ENCODE data around the gene PLPPR5. TPM values are rescaled to one million over a fixed set of nuclear protein-coding genes. Genes with fewer than 3 reads are reported as not detected.

PLPPR5 gene
- total and polyA plus RNA-seq, 2 of the 8 experiments (the other 6 are each of a cell fraction or from before 2014, with no cell fraction given): 1.9 to 5.6 TPM

DNA sequence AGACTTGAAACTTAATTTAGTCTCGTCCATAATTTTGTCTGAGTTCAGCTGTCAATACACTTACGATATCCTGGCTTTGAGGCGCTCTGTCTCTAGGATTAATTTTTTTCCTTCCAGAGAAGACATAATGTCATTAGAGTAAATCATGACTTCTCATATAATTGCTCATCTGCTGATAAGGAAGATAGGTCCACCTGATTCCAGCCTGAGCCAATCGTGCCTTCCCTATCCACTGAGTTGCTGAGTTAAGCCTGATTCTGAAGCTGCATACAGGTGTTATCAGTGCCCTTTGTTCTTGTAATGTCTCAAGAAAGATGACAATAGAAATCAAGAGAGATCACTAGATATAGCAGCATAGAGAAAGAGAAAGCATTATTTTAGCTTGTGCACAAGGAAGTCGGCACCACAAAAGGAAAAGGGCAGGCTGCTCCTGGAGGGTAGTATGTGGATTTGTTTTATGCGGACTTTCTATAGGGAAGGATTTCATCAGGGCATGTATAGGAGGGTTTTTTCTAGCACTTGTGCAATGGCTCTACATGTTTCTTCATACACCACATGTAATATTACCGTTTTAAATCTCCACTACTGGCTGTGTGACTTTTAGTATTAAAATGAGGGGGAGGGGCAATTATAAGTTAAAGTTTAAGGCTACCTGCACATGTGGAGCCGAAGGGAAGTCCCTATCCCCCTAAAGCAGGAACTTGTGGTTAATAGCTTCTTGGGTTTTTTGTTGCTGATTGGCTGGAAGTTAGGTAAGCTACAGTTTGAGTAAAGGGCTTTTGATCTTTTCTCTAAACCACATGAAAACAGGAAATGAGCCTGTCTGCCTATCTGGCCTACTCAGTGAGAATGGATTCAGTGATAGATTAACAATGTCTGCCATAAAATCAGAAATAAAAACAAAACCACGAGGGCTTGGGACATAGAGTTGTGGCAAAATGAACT is 133.4 kb downstream of the PLPPR5 start (continued):
- TF ChIP-seq CHD7 (IDR thresholded peaks at IDR 0.05; ENCODE audit: insufficient replicate concordance, low read length) (no peak), TAF7 (optimal IDR thresholded peaks at IDR 0.05; ENCODE audit: borderline replicate concordance, low read depth, low read length) (no peak), SP2 (IDR thresholded peaks at IDR 0.05; ENCODE audit: low read length) (no peak), HDAC2 (IDR thresholded peaks at IDR 0.05; ENCODE audit: borderline replicate concordance in 1 of 2, low read depth in 2 of 2, low read length in 2 of 2) (no peak), SIRT6 (IDR thresholded peaks at IDR 0.05; ENCODE audit: low read length) (no peak), KDM1A (IDR thresholded peaks at IDR 0.05; ENCODE audit: borderline replicate concordance, low read length) (no peak), CEBPB (IDR thresholded peaks at IDR 0.05; ENCODE audit: low read depth, low read length) (no peak), JUN (IDR thresholded peaks at IDR 0.05; ENCODE audit: low read depth, low read length) (no peak)
